ENCODE data around the gene MYO16. TPM values are rescaled to one million over a fixed set of nuclear protein-coding genes. Genes with fewer than 3 reads are reported as not detected.

MYO16 gene
- total RNA-seq, 1 experiment from 2014 or later: 0.15 TPM

DNA sequence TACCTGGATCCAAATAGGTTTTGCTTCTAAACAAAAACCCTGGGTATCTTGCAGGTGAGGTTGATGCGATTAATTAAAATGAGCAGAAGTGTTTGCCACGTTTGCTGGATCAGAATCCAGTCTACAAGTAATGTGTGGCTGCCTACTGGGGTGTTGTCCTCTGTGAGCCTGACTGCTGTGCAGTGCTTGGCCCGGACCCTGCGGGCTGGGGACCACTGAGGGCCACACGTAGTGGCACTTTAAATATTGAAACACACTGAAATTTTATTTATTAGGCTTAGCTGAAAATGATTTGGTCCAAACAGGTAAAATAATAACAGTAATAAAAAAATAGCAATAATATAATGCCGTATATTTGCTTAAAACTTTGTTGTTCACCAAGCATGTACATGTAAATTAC lies 338.0 kb downstream of the MYO16 start:
- no peaks in the 10 kb centered on the region for H3K9me2 ChIP-seq (replicated peaks; ENCODE audit: insufficient read depth, low read length)
- no peak overlapping the region for H3K9ac ChIP-seq (ENCODE audit: low read length)
- H3K4me1 ChIP-seq (ENCODE audit: low read length): no peaks in the 10 kb centered on the region
- no peaks in the 10 kb centered on the region for H3K9me3 ChIP-seq (ENCODE audit: low read length)
- H3K36me3 ChIP-seq (ENCODE audit: insufficient read depth, low read length): no peaks in the 10 kb centered on the region
- H3K4me3 ChIP-seq (ENCODE audit: low read length): no peak overlapping the region
- no peaks in the 10 kb centered on the region for H3K79me2 ChIP-seq (ENCODE audit: low read length)
- no peak overlapping the region for H3K4me2 ChIP-seq (ENCODE audit: low read depth, low read length, poor library complexity, severe bottlenecking)
- no peak overlapping the region for H2AFZ ChIP-seq (ENCODE audit: low read length)
- no peak overlapping the region for H3K27ac ChIP-seq (ENCODE audit: low read length)
- no peaks in the 10 kb centered on the region for H4K20me1 ChIP-seq (ENCODE audit: insufficient read depth, low read depth, low read length)
- no peak for DNase-seq
- no peaks in the 10 kb centered on the region for H3K27me3 ChIP-seq (ENCODE audit: low read length)

DNA sequence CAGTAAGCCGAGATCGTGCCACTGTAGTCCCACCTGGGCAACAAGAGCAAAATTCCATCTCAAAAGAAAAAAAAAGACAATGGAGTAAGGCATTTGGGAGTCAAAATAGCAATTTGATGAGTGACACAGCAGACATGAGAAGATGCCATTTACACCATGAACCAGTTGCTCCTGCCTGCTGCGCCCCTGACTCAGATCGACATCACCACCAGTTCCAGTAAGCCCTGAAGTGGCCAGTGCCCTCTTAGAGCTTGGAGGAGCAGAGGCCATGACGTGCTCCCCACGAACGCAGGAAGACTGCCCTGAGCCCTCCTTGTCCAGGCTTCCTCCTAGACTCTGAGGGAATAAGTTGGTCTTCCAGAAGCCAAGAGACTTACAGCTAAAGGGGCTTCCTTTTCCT lies 339.2 kb downstream of the MYO16 start:
- Histone ChIP-seq H3K9me3 (ENCODE audit: low read length) (no peaks in the 10 kb centered on the region), H3K27ac (ENCODE audit: low read length) (no peak overlapping the region), H3K4me3 (ENCODE audit: low read length) (no peak overlapping the region), H3K36me3 (ENCODE audit: insufficient read depth, low read length) (no peaks in the 10 kb centered on the region), H3K9me2 (replicated peaks; ENCODE audit: insufficient read depth, low read length) (no peaks in the 10 kb centered on the region), H4K20me1 (ENCODE audit: insufficient read depth, low read depth, low read length) (no peaks in the 10 kb centered on the region), H3K4me2 (ENCODE audit: low read depth, low read length, poor library complexity, severe bottlenecking) (no peak overlapping the region), H3K4me1 (ENCODE audit: low read length) (no peaks in the 10 kb centered on the region), H3K9ac (ENCODE audit: low read length) (no peak overlapping the region), H3K79me2 (ENCODE audit: low read length) (no peaks in the 10 kb centered on the region), H2AFZ (ENCODE audit: low read length) (no peak overlapping the region), H3K27me3 (ENCODE audit: low read length) (no peaks in the 10 kb centered on the region)
- no peak for DNase-seq

DNA sequence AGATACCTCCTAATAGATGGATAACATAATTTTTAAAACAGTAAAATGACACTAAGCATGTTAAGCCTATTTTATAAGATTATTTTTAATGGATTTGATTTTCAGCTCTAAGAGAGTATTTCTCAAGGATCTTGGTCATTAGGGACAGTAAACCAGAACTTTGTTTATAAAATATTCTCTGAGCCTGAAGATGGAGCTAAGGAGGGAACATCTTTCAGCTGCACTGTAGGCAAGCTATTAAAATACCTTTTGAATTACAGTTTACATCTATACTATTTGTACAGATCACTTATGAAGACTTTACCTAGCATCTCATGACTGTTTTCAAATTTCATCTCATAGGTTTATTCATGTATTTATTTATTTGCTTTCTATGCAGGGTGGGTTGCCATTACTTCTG lies 345.3 kb downstream of the MYO16 start:
- Histone ChIP-seq H4K20me1 (ENCODE audit: insufficient read depth, low read depth, low read length) (no peaks in the 10 kb centered on the region), H3K4me1 (ENCODE audit: low read length) (no peaks in the 10 kb centered on the region), H2AFZ (ENCODE audit: low read length) (no peak overlapping the region), H3K27ac (ENCODE audit: low read length) (no peak overlapping the region), H3K36me3 (ENCODE audit: insufficient read depth, low read length) (no peaks in the 10 kb centered on the region), H3K27me3 (ENCODE audit: low read length) (no peaks in the 10 kb centered on the region), H3K4me3 (ENCODE audit: low read length) (no peak overlapping the region), H3K9ac (ENCODE audit: low read length) (no peak overlapping the region), H3K9me2 (replicated peaks; ENCODE audit: insufficient read depth, low read length) (no peaks in the 10 kb centered on the region), H3K9me3 (ENCODE audit: low read length) (no peaks in the 10 kb centered on the region), H3K4me2 (ENCODE audit: low read depth, low read length, poor library complexity, severe bottlenecking) (no peak overlapping the region), H3K79me2 (ENCODE audit: low read length) (no peaks in the 10 kb centered on the region)
- DNase-seq: no peak

DNA sequence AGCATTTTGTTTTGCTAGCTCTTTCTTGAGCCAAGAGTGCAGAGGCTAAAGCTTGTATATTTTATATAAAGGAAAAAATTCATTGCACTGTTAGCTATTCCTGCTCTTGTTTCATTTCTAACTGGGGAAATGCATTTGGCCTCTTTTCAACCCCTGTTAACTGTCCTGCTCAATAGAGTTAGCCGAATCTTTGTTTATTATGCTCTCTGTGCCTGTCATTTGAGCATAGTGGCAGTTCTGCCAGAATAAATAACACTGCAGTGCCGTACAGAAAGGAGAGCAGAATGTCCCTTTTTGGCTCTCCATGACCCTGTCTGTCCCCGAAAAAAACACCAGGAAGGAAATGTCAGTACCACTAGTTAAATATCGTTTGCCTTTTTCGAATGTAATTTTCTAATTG lies 350.8 kb downstream of the MYO16 start:
- Histone ChIP-seq H3K4me1 (ENCODE audit: low read length) (no peaks in the 10 kb centered on the region), H3K36me3 (ENCODE audit: insufficient read depth, low read length) (no peaks in the 10 kb centered on the region), H3K4me2 (ENCODE audit: low read depth, low read length, poor library complexity, severe bottlenecking) (no peak overlapping the region), H3K4me3 (ENCODE audit: low read length) (no peak overlapping the region), H3K27me3 (ENCODE audit: low read length) (no peaks in the 10 kb centered on the region), H3K79me2 (ENCODE audit: low read length) (no peaks in the 10 kb centered on the region), H3K9me3 (ENCODE audit: low read length) (no peaks in the 10 kb centered on the region), H4K20me1 (ENCODE audit: insufficient read depth, low read depth, low read length) (no peaks in the 10 kb centered on the region), H3K27ac (ENCODE audit: low read length) (no peak overlapping the region), H3K9me2 (replicated peaks; ENCODE audit: insufficient read depth, low read length) (no peaks in the 10 kb centered on the region), H2AFZ (ENCODE audit: low read length) (no peak overlapping the region), H3K9ac (ENCODE audit: low read length) (no peak overlapping the region)
- no peak for DNase-seq

DNA sequence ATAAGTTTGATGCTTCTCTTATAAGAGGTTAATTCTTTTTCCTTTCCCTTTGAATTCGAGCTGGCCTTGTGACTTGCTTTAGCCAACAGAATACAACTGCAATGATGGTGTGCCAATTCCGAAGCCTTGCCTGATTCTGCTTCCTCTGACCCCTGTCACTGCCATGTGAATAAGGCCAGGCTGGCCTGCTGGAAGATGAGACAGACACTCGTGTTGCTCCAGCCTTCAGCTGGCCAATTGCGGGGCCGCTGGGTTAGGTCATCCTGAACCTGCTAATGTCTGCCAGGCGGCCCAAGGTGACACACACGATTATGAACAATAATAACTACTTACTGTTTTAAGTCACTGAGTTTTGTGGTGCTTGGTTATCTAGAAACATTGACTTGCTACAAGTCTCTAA lies 352.0 kb downstream of the MYO16 start:
- no peaks in the 10 kb centered on the region for H3K79me2 ChIP-seq (ENCODE audit: low read length)
- H3K27me3 ChIP-seq (ENCODE audit: low read length): no peaks in the 10 kb centered on the region
- no peak overlapping the region for H3K9ac ChIP-seq (ENCODE audit: low read length)
- H3K4me1 ChIP-seq (ENCODE audit: low read length): no peaks in the 10 kb centered on the region
- no peaks in the 10 kb centered on the region for H3K9me3 ChIP-seq (ENCODE audit: low read length)
- no peak overlapping the region for H3K4me2 ChIP-seq (ENCODE audit: low read depth, low read length, poor library complexity, severe bottlenecking)
- no peaks in the 10 kb centered on the region for H3K36me3 ChIP-seq (ENCODE audit: insufficient read depth, low read length)
- DNase-seq: no peak
- H3K27ac ChIP-seq (ENCODE audit: low read length): no peak overlapping the region
- H3K9me2 ChIP-seq (replicated peaks; ENCODE audit: insufficient read depth, low read length): no peaks in the 10 kb centered on the region
- no peaks in the 10 kb centered on the region for H4K20me1 ChIP-seq (ENCODE audit: insufficient read depth, low read depth, low read length)
- H2AFZ ChIP-seq (ENCODE audit: low read length): no peak overlapping the region
- H3K4me3 ChIP-seq (ENCODE audit: low read length): no peak overlapping the region

DNA sequence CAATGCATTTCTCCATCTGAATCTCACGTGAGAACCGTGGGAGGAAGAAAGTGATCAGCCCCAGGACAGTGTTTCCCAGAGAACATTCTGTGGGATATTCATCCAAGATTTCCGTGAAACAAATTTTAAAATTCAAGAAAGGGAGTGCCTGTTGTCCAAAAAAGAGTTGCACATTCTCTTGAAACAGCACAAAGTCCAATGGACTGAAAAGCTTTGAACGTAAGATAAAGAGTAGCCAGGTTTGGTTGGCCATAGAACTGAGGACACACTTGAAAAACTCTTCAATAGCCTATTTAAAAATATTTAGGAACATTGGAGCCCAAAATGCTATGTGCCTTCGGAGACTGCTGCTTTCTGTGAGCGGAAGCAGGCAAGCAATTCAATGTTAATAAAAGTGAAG lies 353.9 kb downstream of the MYO16 start:
- no peaks in the 10 kb centered on the region for H3K27me3 ChIP-seq (ENCODE audit: low read length)
- H3K9me2 ChIP-seq (replicated peaks; ENCODE audit: insufficient read depth, low read length): no peaks in the 10 kb centered on the region
- no peaks in the 10 kb centered on the region for H3K36me3 ChIP-seq (ENCODE audit: insufficient read depth, low read length)
- no peak overlapping the region for H3K9ac ChIP-seq (ENCODE audit: low read length)
- H3K27ac ChIP-seq (ENCODE audit: low read length): no peak overlapping the region
- H3K4me1 ChIP-seq (ENCODE audit: low read length): no peaks in the 10 kb centered on the region
- H2AFZ ChIP-seq (ENCODE audit: low read length): no peak overlapping the region
- no peak for DNase-seq
- no peaks in the 10 kb centered on the region for H4K20me1 ChIP-seq (ENCODE audit: insufficient read depth, low read depth, low read length)
- no peaks in the 10 kb centered on the region for H3K79me2 ChIP-seq (ENCODE audit: low read length)
- H3K4me3 ChIP-seq (ENCODE audit: low read length): no peak overlapping the region
- no peaks in the 10 kb centered on the region for H3K9me3 ChIP-seq (ENCODE audit: low read length)
- H3K4me2 ChIP-seq (ENCODE audit: low read depth, low read length, poor library complexity, severe bottlenecking): no peak overlapping the region

DNA sequence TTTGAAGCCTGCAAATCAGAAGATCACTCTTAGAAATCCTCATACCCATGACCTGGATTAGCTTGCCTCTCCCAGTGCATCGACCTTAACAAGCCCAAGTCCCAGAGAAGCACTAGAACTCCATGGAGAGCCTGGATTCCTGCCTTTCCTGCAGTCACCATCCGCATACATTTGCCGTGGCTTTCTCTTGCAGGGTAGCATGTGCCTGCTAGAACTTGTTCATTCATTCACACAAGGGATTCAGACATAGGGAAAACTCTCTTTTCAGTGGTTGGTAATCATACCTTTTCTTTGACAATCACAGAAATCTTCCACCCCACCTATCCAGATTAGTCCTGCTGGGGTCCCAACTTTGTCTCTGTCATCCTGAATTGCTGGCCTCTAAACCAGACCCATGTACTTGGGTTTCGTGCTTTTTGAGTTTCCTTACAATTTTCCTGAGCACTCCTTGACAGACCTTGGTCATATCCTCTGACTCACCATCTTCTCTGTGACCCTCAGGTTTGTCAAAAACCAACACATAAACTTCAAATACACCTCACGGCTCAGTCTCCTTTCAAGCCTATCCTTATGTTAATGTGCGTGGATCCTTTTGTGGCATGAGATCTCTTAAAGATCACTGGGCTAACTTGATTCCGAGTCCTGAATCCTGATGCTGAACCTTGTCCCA lies 355.0 kb downstream of the MYO16 start:
- no peak overlapping the region for H3K9ac ChIP-seq (ENCODE audit: low read length)
- no peak for DNase-seq
- H3K27me3 ChIP-seq (ENCODE audit: low read length): no peaks in the 10 kb centered on the region
- no peak overlapping the region for H3K4me2 ChIP-seq (ENCODE audit: low read depth, low read length, poor library complexity, severe bottlenecking)
- no peaks in the 10 kb centered on the region for H3K4me1 ChIP-seq (ENCODE audit: low read length)
- H3K36me3 ChIP-seq (ENCODE audit: insufficient read depth, low read length): no peaks in the 10 kb centered on the region
- no peak overlapping the region for H2AFZ ChIP-seq (ENCODE audit: low read length)
- no peaks in the 10 kb centered on the region for H4K20me1 ChIP-seq (ENCODE audit: insufficient read depth, low read depth, low read length)
- no peak overlapping the region for H3K4me3 ChIP-seq (ENCODE audit: low read length)
- no peak overlapping the region for H3K27ac ChIP-seq (ENCODE audit: low read length)
- no peaks in the 10 kb centered on the region for H3K79me2 ChIP-seq (ENCODE audit: low read length)
- no peaks in the 10 kb centered on the region for H3K9me2 ChIP-seq (replicated peaks; ENCODE audit: insufficient read depth, low read length)
- H3K9me3 ChIP-seq (ENCODE audit: low read length): no peaks in the 10 kb centered on the region

DNA sequence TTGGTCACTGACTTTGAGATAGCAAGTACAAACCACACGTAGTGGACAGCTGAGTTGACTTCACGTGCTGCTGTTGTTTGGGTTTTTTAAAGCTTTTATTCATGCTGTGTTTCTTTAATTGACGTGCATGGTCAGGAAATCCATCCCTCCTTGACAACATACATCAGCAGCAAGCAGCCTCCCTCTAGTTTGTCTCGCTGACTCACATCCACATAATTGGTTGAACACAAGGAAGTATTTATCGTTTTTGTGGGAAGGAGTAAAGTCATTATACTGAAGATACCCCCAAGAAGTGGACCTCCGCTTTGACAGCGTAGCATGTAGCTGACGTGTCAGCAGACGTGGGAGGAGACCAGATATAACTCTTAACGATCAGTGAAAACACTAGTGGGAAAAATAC lies 355.8 kb downstream of the MYO16 start:
- no peaks in the 10 kb centered on the region for H3K36me3 ChIP-seq (ENCODE audit: insufficient read depth, low read length)
- H3K4me2 ChIP-seq (ENCODE audit: low read depth, low read length, poor library complexity, severe bottlenecking): no peak overlapping the region
- H3K27ac ChIP-seq (ENCODE audit: low read length): no peak overlapping the region
- no peaks in the 10 kb centered on the region for H3K27me3 ChIP-seq (ENCODE audit: low read length)
- no peak overlapping the region for H3K4me3 ChIP-seq (ENCODE audit: low read length)
- no peaks in the 10 kb centered on the region for H4K20me1 ChIP-seq (ENCODE audit: insufficient read depth, low read depth, low read length)
- no peaks in the 10 kb centered on the region for H3K9me3 ChIP-seq (ENCODE audit: low read length)
- no peaks in the 10 kb centered on the region for H3K9me2 ChIP-seq (replicated peaks; ENCODE audit: insufficient read depth, low read length)
- H3K4me1 ChIP-seq (ENCODE audit: low read length): no peaks in the 10 kb centered on the region
- no peak overlapping the region for H3K9ac ChIP-seq (ENCODE audit: low read length)
- no peak overlapping the region for H2AFZ ChIP-seq (ENCODE audit: low read length)
- no peak for DNase-seq
- H3K79me2 ChIP-seq (ENCODE audit: low read length): no peaks in the 10 kb centered on the region

DNA sequence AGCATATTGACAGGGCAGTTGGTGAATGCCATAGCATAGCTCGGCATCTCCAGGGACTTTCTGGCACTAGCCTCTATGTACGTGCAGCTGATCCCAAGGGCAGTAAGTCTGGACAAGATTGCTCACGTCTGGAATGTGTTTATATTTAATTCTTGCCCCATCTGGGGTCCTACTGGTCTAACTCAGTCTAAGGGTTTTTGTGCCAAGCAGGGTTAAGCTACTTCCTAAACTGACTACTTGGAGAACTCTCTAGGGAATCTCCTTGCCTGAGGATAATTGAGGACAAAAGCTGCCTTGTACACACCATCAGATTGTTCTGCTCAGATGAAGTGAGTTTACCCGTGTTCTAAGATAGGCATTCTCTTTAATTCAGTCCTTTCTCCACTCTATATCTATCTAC lies 358.1 kb downstream of the MYO16 start:
- Histone ChIP-seq H2AFZ (ENCODE audit: low read length) (no peak overlapping the region), H3K27ac (ENCODE audit: low read length) (no peak overlapping the region), H4K20me1 (ENCODE audit: insufficient read depth, low read depth, low read length) (no peaks in the 10 kb centered on the region), H3K9ac (ENCODE audit: low read length) (no peak overlapping the region), H3K4me2 (ENCODE audit: low read depth, low read length, poor library complexity, severe bottlenecking) (no peak overlapping the region), H3K27me3 (ENCODE audit: low read length) (no peaks in the 10 kb centered on the region), H3K4me1 (ENCODE audit: low read length) (no peaks in the 10 kb centered on the region), H3K36me3 (ENCODE audit: insufficient read depth, low read length) (no peaks in the 10 kb centered on the region), H3K9me2 (replicated peaks; ENCODE audit: insufficient read depth, low read length) (no peaks in the 10 kb centered on the region), H3K9me3 (ENCODE audit: low read length) (no peaks in the 10 kb centered on the region), H3K4me3 (ENCODE audit: low read length) (no peak overlapping the region), H3K79me2 (ENCODE audit: low read length) (no peaks in the 10 kb centered on the region)
- no peak for DNase-seq

Measured in Karpas-422 (cell line).